Measurements from ENCODE around the gene ABCF2.

The ABCF2 gene

GRCh38 chr7:151195616-151196450 is 31.2 kb downstream of the ABCF2 start:
- DNase-seq (ENCODE audit: low read depth in 2 of 2), result no peak

- DNase-seq (ENCODE audit: low read depth in 2 of 2), result no peak
Measured at GRCh38 chr7:151194188-151194587, 32.8 kb downstream of the ABCF2 start.

DNA sequence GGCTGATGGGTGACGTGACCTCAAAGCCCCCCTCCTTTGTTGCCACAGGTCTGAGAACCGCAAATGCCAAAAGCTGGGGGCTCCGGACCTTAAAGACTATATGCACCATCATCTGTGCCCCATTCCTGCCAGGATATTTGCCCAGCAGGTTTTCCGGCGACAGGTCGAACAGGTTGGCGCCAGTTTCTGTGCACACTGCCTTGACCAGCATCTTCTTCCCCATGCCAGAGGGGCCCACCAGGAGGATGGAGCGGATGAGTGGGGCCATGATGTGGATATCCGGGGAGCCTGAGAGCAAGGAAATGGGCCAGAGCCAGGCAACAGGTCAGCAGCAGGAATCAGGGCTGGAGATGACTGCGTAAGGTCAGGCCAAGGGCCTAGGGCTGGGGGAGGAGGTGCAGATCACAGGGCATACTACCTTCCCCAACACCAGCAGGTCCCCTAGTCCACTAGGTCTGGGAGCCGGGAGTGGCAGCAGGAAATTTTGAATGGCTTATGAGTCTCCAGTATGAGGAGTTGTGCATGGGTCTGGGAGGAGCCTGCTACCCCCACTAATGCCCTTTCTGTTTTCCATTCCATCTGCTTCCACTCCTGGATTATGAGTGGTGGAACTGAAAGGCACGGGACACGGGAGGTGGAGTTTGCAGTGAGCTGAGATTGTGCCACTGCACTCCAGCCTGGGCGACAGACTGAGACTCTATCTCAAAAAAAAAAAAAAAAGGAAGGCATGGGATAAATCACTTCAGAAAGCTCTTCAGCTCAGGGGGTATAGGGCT is 33.6 kb downstream of the ABCF2 start:
- DNase-seq (ENCODE audit: low read depth in 2 of 2), result no peak

GRCh38 chr7:151192002-151192539 is 34.9 kb downstream of the ABCF2 start:
- DNase-seq (ENCODE audit: low read depth in 2 of 2), result no peak

- no peak for DNase-seq (ENCODE audit: low read depth in 2 of 2)
Measured at GRCh38 chr7:151191544-151191943, 35.5 kb downstream of the ABCF2 start.

GRCh38 chr7:151189038-151189437 is 38.0 kb downstream of the ABCF2 start:
- no peak for DNase-seq (ENCODE audit: low read depth in 2 of 2)

GRCh38 chr7:151188252-151188542 is 38.8 kb downstream of the ABCF2 start:
- DNase-seq (ENCODE audit: low read depth in 2 of 2), result no peak

- no peak for DNase-seq (ENCODE audit: low read depth in 2 of 2)
Measured at GRCh38 chr7:151187409-151188251, 39.4 kb downstream of the ABCF2 start.

DNA sequence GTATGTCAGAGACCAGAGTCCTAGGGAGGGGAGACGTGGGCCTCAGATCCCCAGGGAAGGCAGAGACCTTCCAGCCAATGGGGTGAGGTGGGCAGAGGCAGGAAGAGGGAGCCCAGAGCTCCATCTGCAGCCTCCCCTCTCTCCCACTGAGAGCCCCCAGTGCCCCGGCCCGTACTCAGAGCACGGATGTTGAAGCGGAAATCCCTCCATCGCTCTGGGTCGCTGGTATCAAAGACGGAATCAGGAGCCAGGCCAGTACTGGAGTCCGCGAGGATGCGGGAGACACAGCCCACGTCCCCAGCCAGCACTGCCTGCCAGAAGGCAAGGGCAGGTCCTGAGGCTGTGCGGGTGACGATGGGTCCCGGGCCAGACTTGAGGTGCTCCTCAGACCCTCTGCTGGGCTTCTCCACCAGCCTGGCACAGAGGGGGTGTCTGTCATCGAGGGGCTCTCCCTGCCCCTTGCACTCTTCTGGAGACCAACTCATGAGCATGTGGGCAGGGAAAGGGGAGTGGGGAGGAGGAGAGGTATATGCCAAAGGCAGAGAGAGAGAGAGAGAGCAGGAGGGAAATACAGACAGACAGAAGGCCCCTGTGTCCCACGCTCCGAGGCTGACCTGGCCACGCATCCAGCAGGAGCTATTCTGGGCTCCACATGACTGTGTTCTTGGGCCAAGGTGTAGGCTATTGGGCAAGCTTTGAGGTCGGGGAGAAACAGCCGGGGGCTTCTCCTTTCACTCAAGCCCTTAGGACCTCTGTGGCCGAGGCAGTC is 40.2 kb downstream of the ABCF2 start, which contains the start of gene ASB10:
Gene ASB10, minus strand, starts transcription at position 611 of the 769 bp plus-strand sequence. Its CDS starts 120 bp downstream, at position 491.
- DNase-seq (ENCODE audit: low read depth in 2 of 2), result no peak

DNA sequence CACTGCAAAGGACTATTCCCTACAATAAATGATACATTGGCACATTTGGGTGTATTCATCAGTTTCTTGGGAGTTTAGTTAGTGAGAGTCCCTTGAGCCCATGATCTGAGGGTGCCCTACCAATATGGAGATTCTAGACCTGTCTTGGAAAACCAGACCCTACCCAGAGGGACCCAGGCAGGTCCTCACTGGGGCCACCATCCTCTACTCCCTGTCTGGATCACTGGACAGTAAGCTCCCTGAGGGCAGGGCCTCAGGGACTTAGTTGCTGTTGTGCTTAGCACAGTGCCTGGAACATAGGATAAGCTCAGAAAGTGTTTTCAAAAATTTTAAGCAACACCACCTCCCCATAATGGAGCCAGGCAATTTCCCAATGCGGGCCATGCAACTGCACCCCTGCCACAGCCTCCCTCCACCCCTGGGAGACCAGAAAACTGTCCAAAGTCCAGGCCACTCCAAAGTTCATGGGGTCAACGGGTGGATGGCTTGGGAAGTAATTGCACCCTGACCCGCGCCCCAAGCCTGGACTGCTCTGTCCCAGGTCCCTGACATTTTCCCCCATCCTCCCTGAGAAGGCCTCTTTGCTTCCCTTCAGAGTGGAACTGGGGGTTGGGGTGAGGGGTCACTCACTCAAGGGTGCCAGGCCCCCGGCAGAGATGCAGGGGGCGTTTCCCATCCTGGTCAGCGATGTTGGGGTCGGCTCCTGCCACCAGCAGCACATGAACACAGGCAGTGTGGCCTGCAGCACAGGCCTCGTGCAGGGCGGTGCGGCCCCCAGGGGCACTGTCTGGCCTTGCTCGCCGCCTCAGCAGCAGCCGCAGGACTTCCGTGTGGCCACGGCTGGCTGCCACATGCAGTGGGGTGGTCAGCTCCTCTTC is 41.0 kb downstream of the ABCF2 start:
- DNase-seq (ENCODE audit: low read depth in 2 of 2), result no peak

DNA sequence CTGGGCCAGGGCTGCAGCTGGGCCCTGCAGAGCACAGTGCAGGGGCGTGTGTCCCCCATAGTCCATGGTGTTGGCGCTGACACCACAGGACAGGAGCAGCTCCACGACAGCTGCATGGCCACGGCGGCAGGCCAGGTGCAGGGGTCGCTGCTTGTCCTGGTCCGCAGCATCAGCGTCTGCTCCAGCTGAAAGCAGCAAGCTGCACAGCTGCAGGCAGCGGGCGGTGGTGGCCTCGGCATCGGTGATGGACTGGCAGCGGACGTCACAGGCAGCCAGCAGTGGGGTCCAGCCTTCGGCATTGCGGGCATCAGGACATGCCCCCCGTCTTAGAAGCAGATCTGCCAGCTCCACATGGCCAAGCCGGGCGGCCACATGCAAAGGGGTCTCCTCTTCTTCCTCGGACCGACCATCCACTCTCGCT is 46.0 kb downstream of the ABCF2 start:
- DNase-seq (ENCODE audit: low read depth in 2 of 2), result no peak

GRCh38 chr7:151179946-151180345 is 47.1 kb downstream of the ABCF2 start:
- no peak for DNase-seq (ENCODE audit: low read depth in 2 of 2)

GRCh38 chr7:151179287-151179860 is 47.6 kb downstream of the ABCF2 start:
- DNase-seq (ENCODE audit: low read depth in 2 of 2), result no peak

GRCh38 chr7:151178831-151179230 is 48.2 kb downstream of the ABCF2 start:
- DNase-seq (ENCODE audit: low read depth in 2 of 2), result no peak

DNA sequence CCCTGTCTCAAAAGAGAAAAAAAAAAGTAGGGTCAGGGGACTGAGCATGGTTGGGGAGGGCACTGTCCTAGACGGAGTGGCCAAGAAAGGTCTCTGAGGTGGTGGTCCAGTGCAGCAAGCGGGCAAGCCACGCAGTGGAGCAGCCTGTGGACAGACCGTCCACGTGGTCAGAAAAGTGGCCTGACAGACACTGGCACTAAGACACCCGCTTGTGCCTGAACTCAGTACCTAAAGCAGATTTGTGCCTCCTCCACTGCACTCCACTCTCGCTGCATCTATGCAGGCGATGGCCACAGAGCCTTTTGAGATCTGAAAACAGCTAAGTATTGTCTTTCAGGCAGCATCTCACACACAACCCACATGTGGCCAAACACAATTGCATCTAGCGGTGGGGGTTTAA is 48.8 kb downstream of the ABCF2 start:
- DNase-seq (ENCODE audit: low read depth in 2 of 2), result no peak

GRCh38 chr7:151177310-151177709 is 49.7 kb downstream of the ABCF2 start:
- no peak for DNase-seq (ENCODE audit: low read depth in 2 of 2)

GRCh38 chr7:151176401-151176800 is 50.6 kb downstream of the ABCF2 start:
- no peak for DNase-seq (ENCODE audit: low read depth in 2 of 2)

- no peak for DNase-seq (ENCODE audit: low read depth in 2 of 2)
Measured at GRCh38 chr7:151175793-151176311, 51.2 kb downstream of the ABCF2 start.

- DNase-seq (ENCODE audit: low read depth in 2 of 2), result no peak
Measured at GRCh38 chr7:151175047-151175792, 51.8 kb downstream of the ABCF2 start.

All from stimulated activated CD8-positive, alpha-beta memory T cell treated with anti-CD3 and anti-CD28 coated beads, Interleukin-15, amount 100 ng/mL, for 48 hours (primary cell).